WI38 (cell line): Measurements from ENCODE around the gene TCHP.
A peak's percentile ranks its signal among the peaks of the same experiment; 100 is the strongest.
"Not testable (repeated sequence)": the region's sequence is repeated elsewhere in the genome, so short reads cannot be mapped to it uniquely, and the experiment has no call there.

Source experiments
- H3K4me3 ChIP-seq: 2 replicates; pipeline ENCODE4 v1.5.1; 2011; ENCODE audit warnings: low read depth, mild to moderate bottlenecking, control low read depth, low read length
- CTCF ChIP-seq: IDR thresholded peaks from 2 replicates; pipeline ENCODE4 v1.5.1; 2012; ENCODE audit warnings: low read depth, mild to moderate bottlenecking, control low read depth, low read length

The TCHP gene

GRCh38 chr12:109899783-109900751 is at the start of gene TCHP:
Gene TCHP, plus strand, starts transcription at chr12:109900274. Its CDS starts 2,753 bp downstream, at chr12:109903027.
- TF ChIP-seq CTCF, result 0 out of 2 replicates have a peak, but pooled peaks have one; percentile 9
- peak within 1 kb of the TSS; percentile 80 for H3K4me3 ChIP-seq

GRCh38 chr12:109850518-109850917 is 49.6 kb upstream of the TCHP start:
- H3K4me3 ChIP-seq, result not testable (repeated sequence)

GRCh38 chr12:109855377-109855776 is 44.7 kb upstream of the TCHP start:
- no peak overlapping the region for H3K4me3 ChIP-seq
- no peak for TF ChIP-seq CTCF

GRCh38 chr12:109857715-109858114 is 42.4 kb upstream of the TCHP start:
- H3K4me3 ChIP-seq, result no peak overlapping the region

GRCh38 chr12:109858764-109859163 is 41.3 kb upstream of the TCHP start:
- no peak overlapping the region for H3K4me3 ChIP-seq
- no peak for TF ChIP-seq CTCF

More at GRCh38 chr12:109857715-109858114, 42.4 kb upstream of the TCHP start:
- TF ChIP-seq CTCF, result no peak

GRCh38 chr12:109860977-109861376 is 39.1 kb upstream of the TCHP start:
- TF ChIP-seq CTCF, result no peak
- H3K4me3 ChIP-seq, result no peak overlapping the region

- H3K4me3 ChIP-seq, result no peak overlapping the region
- TF ChIP-seq CTCF, result no peak
Observed at GRCh38 chr12:109861689-109862314, 38.3 kb upstream of the TCHP start.

GRCh38 chr12:109862491-109862890 is 37.6 kb upstream of the TCHP start:
- not testable (repeated sequence) for H3K4me3 ChIP-seq
